ENCODE results near the gene LRRC56.
A peak's percentile ranks its signal among the peaks of the same experiment; 100 is the strongest.

DNA sequence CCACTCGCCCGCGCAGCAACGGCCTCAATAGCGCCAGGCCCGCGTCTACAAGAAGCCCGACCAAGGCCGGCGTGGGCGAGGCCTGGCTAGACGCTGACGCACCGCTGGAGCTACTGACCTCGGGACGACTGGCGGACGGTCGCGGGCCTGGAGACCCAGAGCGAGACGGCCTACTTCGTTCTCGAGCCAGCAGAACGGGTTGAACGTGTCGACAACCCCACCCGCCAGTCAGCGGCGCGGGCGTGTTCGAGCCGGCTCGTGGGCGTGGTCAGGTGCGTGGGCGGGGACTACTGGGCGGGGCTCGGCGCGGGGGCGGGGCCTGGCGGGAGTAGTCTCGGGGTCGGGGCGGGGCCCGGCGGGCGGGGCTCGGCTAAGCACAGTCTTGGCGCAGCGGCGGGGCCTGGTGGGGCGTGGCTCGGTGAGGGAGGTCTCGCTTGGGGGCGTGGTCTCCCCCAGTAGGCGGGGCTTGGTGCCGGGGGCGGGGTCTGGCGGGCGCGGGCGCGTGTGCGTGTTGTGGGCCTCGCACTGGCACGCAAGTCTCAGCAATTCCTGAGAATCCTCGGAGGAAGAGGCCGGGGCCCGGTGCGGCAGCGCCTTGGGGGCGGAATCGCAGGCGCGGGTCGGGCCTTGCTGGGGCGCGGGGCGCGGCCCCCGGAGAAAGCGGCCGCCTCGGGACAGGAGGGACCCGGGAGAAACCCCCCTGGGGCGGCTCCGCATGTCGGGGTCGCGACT, 30.2 kb upstream of the LRRC56 start, which contains the start of gene RNH1:
- TF ChIP-seq SMARCE1 (IDR thresholded peaks at IDR 0.05) (no peak), CBFB (CRISPR knock-in tag; IDR thresholded peaks at IDR 0.05) (no peak), ZNF431 (CRISPR knock-in tag; IDR thresholded peaks at IDR 0.05) (no peak), STAT5B (CRISPR knock-in tag; IDR thresholded peaks at IDR 0.05) (no peak), POLR2AphosphoS5 (IDR thresholded peaks at IDR 0.05; ENCODE audit: control insufficient read depth, insufficient read depth, low read depth, low read length) (peak; percentile 46), SMARCA4 (IDR thresholded peaks at IDR 0.05) (no peak), GABPA (tag; conservative IDR thresholded peaks at IDR 0.05; ENCODE audit: low read depth) (no peak)
